BLaER1 (cell line): ENCODE results near the gene IL12RB1.
A peak's percentile ranks its signal among the peaks of the same experiment; 100 is the strongest.

Source experiments
- H3K27ac ChIP-seq: shearing (Covaris generic); formaldehyde crosslinking; 2 replicates; pipeline ENCODE4 v1.8.1; 2022
- H3K27me3 ChIP-seq: shearing (Covaris generic); formaldehyde crosslinking; 2 replicates; pipeline ENCODE4 v1.8.1; 2022
- H3K36me3 ChIP-seq: shearing (Covaris generic); formaldehyde crosslinking; 2 replicates; pipeline ENCODE4 v1.8.1; 2022
- H3K4me1 ChIP-seq: shearing (Covaris generic); formaldehyde crosslinking; 2 replicates; pipeline ENCODE4 v1.8.1; 2022
- H3K4me2 ChIP-seq: shearing (Covaris generic); formaldehyde crosslinking; 2 replicates; pipeline ENCODE4 v1.8.1; 2022
- H3K4me3 ChIP-seq: shearing (Covaris generic); formaldehyde crosslinking; 2 replicates; pipeline ENCODE4 v1.8.1; 2022
- H3K9ac ChIP-seq: shearing (Covaris generic); formaldehyde crosslinking; 2 replicates; pipeline ENCODE4 v1.8.1; 2022
- H3K9me3 ChIP-seq: shearing (Covaris generic); formaldehyde crosslinking; 2 replicates; pipeline ENCODE4 v1.8.1; 2022
- H4K20me1 ChIP-seq: shearing (Covaris generic); formaldehyde crosslinking; 2 replicates; pipeline ENCODE4 v1.8.1; 2022
- Cebpa-rat ChIP-seq: shearing (Covaris generic); IDR thresholded peaks from 2 replicates; pipeline ENCODE4 v1.8.1; 2022

Gene IL12RB1

DNA sequence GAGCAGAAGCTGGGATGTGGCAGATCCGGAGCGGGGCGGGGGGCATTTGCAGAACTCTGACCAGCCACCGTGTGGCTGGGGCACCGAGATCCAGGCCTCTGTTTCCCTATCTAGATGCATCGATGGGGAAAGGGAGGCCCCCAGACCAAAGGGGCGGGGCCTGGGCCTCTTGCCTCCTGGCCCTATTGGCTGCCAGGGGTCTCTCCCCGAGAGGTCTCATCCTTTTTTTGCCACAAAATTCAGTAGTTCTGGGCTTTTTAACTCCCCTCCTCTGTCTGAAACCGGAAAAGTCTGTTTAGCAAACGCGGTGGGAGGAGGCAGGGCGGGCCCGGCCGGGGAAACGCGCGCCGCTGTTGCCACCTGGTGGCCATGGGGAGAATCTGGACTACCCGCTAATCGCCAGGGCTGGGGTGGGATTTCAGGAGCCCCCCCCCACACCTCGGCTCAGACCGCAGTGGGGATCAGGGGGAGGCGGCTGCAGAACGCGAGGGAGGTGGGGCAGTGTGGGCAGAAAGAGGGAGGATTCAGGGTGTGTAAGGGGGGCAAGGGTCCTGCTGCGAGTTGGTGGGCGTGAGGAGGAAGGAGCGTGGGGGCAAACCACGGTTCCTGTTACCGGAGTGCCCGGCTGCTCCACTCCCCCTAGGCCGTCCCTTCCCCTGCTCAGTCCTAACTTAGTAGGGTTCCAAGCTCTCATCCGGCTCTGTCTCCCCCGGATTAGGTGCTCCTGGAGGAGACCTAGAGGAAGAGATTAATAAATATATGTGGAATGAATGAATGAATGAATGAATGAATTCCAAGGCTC lies 28.3 kb downstream of the IL12RB1 start:
- peak overlapping the region; percentile 62 for H3K4me3 ChIP-seq
- no peaks in the 10 kb centered on the region for H3K27me3 ChIP-seq
- peak overlapping the region; percentile 80 for H3K4me2 ChIP-seq
- H3K9me3 ChIP-seq: no peaks in the 10 kb centered on the region
- H4K20me1 ChIP-seq: no peaks in the 10 kb centered on the region
- peak overlapping the region; percentile 25; the same call in 1 of the 2 replicates for H3K9ac ChIP-seq
- TF ChIP-seq Cebpa-rat: no peak
- H3K36me3 ChIP-seq: no peaks in the 10 kb centered on the region
- peak overlapping the region; percentile 78 for H3K27ac ChIP-seq
- peaks cover 36% of the 10 kb centered on the region for H3K4me1 ChIP-seq

GRCh38 chr19:18057557-18057956 lies 29.2 kb downstream of the IL12RB1 start:
- Histone ChIP-seq H3K9ac (peak overlapping the region; percentile 25; the same call in 1 of the 2 replicates), H3K36me3 (no peaks in the 10 kb centered on the region), H3K27ac (peak overlapping the region; percentile 78), H3K9me3 (no peaks in the 10 kb centered on the region), H3K27me3 (no peaks in the 10 kb centered on the region), H3K4me2 (peak overlapping the region; percentile 80), H3K4me3 (no peak overlapping the region), H4K20me1 (no peaks in the 10 kb centered on the region), H3K4me1 (peaks cover 29% of the 10 kb centered on the region)
- TF ChIP-seq Cebpa-rat: no peak

DNA sequence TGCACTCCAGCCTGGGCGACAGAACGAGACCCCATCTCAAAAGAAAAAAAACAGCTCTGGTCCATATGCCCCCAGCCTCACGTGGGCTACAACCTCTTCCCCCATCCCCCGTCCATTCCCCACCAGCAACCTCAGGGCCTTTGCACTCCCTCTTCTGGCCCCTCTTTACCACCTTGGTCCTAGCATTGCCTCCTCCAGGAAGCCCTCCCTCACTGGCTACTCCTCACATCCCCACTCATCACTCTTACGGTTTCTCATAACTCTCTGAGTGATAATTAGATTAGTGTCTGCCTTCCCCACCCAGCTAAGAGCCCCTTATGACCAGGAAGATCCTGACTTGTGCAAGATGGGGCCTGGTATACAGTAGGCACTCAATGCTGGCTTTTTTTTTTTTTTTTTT lies 30.8 kb downstream of the IL12RB1 start:
- Histone ChIP-seq H3K4me1 (peaks cover 32% of the 10 kb centered on the region), H3K27ac (no peak overlapping the region), H4K20me1 (no peaks in the 10 kb centered on the region), H3K9ac (no peak overlapping the region), H3K27me3 (no peaks in the 10 kb centered on the region), H3K4me2 (no peak overlapping the region), H3K36me3 (no peaks in the 10 kb centered on the region), H3K9me3 (no peaks in the 10 kb centered on the region), H3K4me3 (no peak overlapping the region)
- TF ChIP-seq Cebpa-rat: no peak

GRCh38 chr19:18053576-18054219 lies 33.0 kb downstream of the IL12RB1 start:
- H3K4me2 ChIP-seq: no peak overlapping the region

GRCh38 chr19:18051887-18052286 lies 34.8 kb downstream of the IL12RB1 start:
- Histone ChIP-seq H3K9ac (no peak overlapping the region), H3K9me3 (no peaks in the 10 kb centered on the region), H4K20me1 (no peaks in the 10 kb centered on the region), H3K27me3 (no peaks in the 10 kb centered on the region), H3K4me3 (no peak overlapping the region), H3K27ac (no peak overlapping the region), H3K4me1 (peaks cover 33% of the 10 kb centered on the region), H3K36me3 (no peaks in the 10 kb centered on the region), H3K4me2 (peak overlapping the region; percentile 59)
- TF ChIP-seq Cebpa-rat: no peak

More at GRCh38 chr19:18053576-18054219, 33.0 kb downstream of the IL12RB1 start:
- no peaks in the 10 kb centered on the region for H3K36me3 ChIP-seq
- H3K9me3 ChIP-seq: no peaks in the 10 kb centered on the region
- no peaks in the 10 kb centered on the region for H3K27me3 ChIP-seq
- no peak overlapping the region for H3K9ac ChIP-seq
- H3K4me3 ChIP-seq: no peak overlapping the region
- no peak for TF ChIP-seq Cebpa-rat
- peaks cover 42% of the 10 kb centered on the region for H3K4me1 ChIP-seq
- no peak overlapping the region for H3K27ac ChIP-seq
- H4K20me1 ChIP-seq: no peaks in the 10 kb centered on the region

GRCh38 chr19:18049385-18049784 lies 37.3 kb downstream of the IL12RB1 start:
- Histone ChIP-seq H3K4me1 (peaks cover 58% of the 10 kb centered on the region), H3K27me3 (no peaks in the 10 kb centered on the region), H4K20me1 (no peaks in the 10 kb centered on the region), H3K27ac (peak overlapping the region; percentile 18; the same call in 1 of the 2 replicates), H3K9me3 (no peaks in the 10 kb centered on the region), H3K4me2 (no peak overlapping the region), H3K4me3 (no peak overlapping the region), H3K36me3 (no peaks in the 10 kb centered on the region), H3K9ac (no peak overlapping the region)
- no peak for TF ChIP-seq Cebpa-rat

- peak overlapping the region; percentile 82 for H3K27ac ChIP-seq
- H4K20me1 ChIP-seq: no peaks in the 10 kb centered on the region
- H3K4me1 ChIP-seq: peaks cover 70% of the 10 kb centered on the region
- H3K9ac ChIP-seq: peak overlapping the region; percentile 25; the same call in 1 of the 2 replicates
- H3K36me3 ChIP-seq: no peaks in the 10 kb centered on the region
- no peak overlapping the region for H3K4me3 ChIP-seq
- no peak for TF ChIP-seq Cebpa-rat
- peaks cover 2% of the 10 kb centered on the region; the same call in 1 of the 2 replicates for H3K9me3 ChIP-seq
- H3K27me3 ChIP-seq: no peaks in the 10 kb centered on the region
- H3K4me2 ChIP-seq: peak overlapping the region; percentile 82
These were observed 40.5 kb downstream of the IL12RB1 start for GRCh38 chr19:18046059-18046718.

GRCh38 chr19:18045307-18046050 lies 41.3 kb downstream of the IL12RB1 start:
- peak overlapping the region; percentile 82 for H3K4me2 ChIP-seq
- H3K9me3 ChIP-seq: peaks cover 9% of the 10 kb centered on the region
- H3K27ac ChIP-seq: peak overlapping the region; percentile 82
- peaks cover 63% of the 10 kb centered on the region for H3K4me1 ChIP-seq
- no peaks in the 10 kb centered on the region for H4K20me1 ChIP-seq
- H3K27me3 ChIP-seq: no peaks in the 10 kb centered on the region
- H3K36me3 ChIP-seq: no peaks in the 10 kb centered on the region
- peak overlapping the region; percentile 58 for H3K9ac ChIP-seq
- H3K4me3 ChIP-seq: peak overlapping the region; percentile 46; the same call in 1 of the 2 replicates
- TF ChIP-seq Cebpa-rat: no peak

- no peaks in the 10 kb centered on the region for H4K20me1 ChIP-seq
- no peaks in the 10 kb centered on the region for H3K27me3 ChIP-seq
- TF ChIP-seq Cebpa-rat: no peak
- peak overlapping the region; percentile 58 for H3K9ac ChIP-seq
- H3K27ac ChIP-seq: peak overlapping the region; percentile 82
- no peaks in the 10 kb centered on the region for H3K36me3 ChIP-seq
- H3K9me3 ChIP-seq: peaks cover 13% of the 10 kb centered on the region
- H3K4me3 ChIP-seq: peak overlapping the region; percentile 46
- H3K4me2 ChIP-seq: peak overlapping the region; percentile 82
- H3K4me1 ChIP-seq: peaks cover 57% of the 10 kb centered on the region
These were observed 41.9 kb downstream of the IL12RB1 start for GRCh38 chr19:18044825-18045304.
